ENCODE data around the gene VEGFA.
A peak's percentile ranks its signal among the peaks of the same experiment; 100 is the strongest.
"Not testable (repeated sequence)": the region's sequence is repeated elsewhere in the genome, so short reads cannot be mapped to it uniquely, and the experiment has no call there.

VEGFA gene

DNA sequence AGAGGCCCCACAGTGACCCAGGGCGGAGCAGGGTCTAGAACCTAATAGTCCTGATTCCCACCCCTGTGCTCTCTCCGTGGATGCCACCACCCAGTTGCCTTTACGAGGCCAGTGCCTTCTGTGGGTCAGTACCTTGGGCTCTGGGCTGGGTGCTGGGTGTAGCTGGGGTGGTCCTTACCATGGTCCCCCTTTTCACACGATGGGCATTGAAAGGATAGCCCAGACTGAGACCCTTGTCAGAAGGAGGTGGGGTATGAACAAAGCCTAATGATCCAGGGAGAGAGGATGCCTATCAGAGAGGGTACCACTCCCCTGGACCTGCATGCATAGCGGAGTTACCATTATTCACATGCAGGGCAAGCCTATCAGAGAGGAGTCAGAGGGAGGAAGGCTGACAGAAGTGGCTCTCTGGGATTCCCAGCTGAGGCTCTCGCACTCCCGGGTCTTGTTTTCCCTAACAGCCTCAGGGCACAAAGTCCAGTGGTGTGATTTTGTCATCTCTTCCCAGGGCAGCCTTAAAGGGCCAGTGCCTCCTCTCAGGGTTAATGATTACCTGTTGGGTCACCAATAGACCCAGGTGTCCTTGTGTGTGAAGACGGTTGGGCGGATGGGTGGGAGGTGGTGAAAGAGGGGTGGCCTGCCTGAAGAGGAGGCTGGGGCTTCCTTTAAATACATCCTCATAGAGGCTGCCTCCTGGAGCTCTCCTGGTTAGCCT is 36.2 kb downstream of the VEGFA start:
- no peak for DNase-seq

DNA sequence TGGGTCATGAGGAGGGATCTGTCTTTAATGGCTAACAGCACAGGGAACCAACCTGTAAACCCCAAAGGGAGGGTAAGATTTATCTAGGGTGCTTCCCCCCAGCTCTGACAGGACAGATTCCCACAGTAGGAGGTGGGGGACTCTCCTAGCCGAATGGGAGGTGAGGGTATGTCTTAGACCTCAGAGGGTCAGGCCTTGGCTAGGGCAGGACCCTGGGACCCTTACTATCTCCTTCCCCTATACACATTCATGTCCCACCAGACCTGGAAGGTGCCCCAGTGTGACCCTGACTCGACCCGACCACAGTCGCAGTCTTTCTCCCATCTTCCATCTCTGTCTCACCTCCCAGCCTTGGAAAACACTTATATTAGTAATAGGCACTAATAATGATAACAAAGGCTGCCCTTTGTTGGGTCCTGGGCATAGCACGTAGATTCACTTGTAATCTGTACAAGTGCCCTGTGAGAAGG is 36.8 kb downstream of the VEGFA start:
- DNase-seq: no peak

DNA sequence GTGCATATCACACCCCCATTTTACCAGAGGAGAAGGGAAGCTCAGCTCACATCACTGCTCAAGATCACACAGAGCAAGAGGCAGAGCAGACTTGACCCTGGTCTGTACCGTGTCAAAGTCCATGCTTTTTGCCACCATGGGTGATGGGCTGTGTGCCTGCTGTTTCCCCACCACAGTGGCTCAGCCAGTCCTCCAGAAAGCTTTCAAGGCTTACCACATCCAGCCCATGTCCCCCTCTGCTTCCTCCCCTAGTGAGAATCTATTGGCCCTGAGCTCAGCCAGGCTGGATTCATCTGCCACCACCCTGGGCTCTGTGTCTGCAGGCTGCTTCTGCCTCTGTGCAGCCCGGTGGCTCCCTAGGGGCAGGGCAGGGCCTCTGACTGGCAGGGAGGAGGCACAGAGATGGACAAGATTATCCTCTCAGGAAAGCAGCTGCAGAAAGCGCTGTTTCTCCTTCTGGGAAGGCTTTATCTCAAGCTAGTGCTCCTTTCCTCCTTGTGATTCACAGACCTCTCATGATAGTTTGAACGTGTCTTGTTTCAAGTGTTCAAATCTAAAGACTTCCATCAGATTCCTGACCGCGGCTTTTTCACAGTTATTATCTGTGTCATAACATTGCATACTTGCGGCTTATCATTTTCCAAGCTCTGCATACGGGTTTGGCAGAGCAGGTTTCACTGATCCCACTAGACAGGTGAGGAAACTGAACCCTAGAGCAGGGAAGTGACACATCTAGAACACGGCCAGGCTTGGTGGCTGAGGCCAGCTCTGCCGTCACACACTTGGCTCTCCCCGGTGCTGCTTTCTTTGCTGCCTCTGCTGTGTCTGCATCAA is 37.4 kb downstream of the VEGFA start:
- DNase-seq: peak in 1 of 2 donors; percentile 63

GRCh38 chr6:43808412-43808811 is 38.4 kb downstream of the VEGFA start:
- DNase-seq: no peak

GRCh38 chr6:43809417-43810305 is 39.6 kb downstream of the VEGFA start:
- DNase-seq: peak in 1 of 2 donors; percentile 5

GRCh38 chr6:43810965-43811732 is 41.1 kb downstream of the VEGFA start:
- peak in 1 of 2 donors; percentile 17 for DNase-seq

DNA sequence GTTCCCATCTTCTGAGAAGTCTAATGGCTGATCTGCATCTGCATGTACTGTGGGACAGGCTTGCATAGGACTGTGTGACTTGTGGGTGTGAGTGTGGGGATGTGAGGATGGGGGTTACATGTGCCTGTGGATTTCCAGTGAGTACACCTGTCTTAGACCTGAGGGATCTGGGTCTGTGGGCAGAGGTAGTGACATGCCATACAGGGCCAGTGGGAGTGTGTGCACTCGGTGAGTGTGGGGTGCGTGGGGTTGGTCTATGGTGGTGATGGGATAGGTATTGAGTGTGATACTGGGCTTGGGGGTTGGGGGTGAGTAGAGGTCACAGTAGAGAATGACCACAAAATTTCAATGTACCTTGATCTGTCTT is 41.7 kb downstream of the VEGFA start:
- no peak for DNase-seq

DNA sequence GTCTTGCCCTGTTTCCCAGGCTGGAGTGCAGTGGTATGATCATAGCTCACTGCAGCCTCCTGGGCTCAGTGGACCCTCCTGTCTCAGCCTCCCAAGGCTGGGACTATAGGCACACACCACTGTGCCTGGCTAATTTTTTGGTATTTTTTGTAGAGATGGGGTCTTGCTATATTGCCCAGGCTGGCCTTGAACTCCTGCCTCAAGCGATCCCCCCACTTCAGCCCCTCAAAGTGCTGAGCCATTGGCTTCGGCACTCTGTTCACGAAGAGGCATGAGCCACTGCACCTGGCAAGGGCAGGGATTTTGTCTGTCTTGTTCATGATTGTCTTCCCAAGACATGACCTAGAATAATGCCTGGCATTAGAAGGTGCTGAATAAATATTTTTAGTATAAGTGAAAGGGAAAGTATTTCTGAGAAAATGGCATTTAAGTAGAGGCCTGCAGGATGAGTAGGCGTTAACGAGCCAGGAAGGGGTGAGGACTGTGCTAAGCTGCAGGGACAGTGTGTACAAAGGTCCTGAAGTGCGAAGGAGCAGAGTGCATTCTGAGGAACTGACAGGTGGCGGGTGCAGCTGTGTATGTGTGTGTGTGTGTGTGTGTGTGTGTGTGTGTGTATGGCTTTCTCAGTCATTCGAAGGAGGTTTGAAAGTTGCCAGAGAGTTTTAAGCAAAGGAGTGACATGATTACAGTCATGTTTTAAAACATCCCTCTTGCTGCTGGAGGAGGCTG is 43.0 kb downstream of the VEGFA start:
- peak in 1 of 2 donors; percentile 89 for DNase-seq

GRCh38 chr6:43814111-43814510 is 44.1 kb downstream of the VEGFA start:
- DNase-seq: no peak

GRCh38 chr6:43814865-43815264 is 44.9 kb downstream of the VEGFA start:
- no peak for DNase-seq

- peak; percentile 10 to 60 for DNase-seq
These were observed 47.2 kb downstream of the VEGFA start for GRCh38 chr6:43817192-43817591.

GRCh38 chr6:43818973-43819372 is 49.0 kb downstream of the VEGFA start:
- not testable (repeated sequence) for DNase-seq

- DNase-seq: no peak
These were observed 49.9 kb downstream of the VEGFA start for GRCh38 chr6:43819958-43820357.

DNA sequence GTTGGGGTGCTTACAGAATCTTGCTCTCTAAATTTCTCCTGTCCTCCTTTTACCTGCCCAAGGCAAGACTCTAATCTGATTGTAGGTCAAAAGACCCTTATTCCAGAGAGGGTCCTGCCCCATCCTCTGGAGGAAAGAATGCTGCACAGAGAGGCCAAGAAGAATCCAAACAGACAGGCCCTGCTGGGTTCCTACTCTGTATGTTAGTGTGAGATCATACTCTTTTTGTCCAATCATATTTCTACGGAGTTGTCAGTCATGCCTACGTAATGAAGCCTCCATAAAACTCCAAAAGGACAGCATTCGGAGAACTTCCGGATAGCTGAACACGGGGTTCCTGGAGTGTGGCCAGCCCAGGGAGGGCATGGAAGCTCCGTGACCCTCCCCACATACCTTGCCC is 50.5 kb downstream of the VEGFA start:
- DNase-seq: no peak

- no peak for DNase-seq
These were observed 51.3 kb downstream of the VEGFA start for GRCh38 chr6:43821101-43821886.

- DNase-seq: no peak
These were observed 53.4 kb downstream of the VEGFA start for GRCh38 chr6:43823390-43823789.

DNA sequence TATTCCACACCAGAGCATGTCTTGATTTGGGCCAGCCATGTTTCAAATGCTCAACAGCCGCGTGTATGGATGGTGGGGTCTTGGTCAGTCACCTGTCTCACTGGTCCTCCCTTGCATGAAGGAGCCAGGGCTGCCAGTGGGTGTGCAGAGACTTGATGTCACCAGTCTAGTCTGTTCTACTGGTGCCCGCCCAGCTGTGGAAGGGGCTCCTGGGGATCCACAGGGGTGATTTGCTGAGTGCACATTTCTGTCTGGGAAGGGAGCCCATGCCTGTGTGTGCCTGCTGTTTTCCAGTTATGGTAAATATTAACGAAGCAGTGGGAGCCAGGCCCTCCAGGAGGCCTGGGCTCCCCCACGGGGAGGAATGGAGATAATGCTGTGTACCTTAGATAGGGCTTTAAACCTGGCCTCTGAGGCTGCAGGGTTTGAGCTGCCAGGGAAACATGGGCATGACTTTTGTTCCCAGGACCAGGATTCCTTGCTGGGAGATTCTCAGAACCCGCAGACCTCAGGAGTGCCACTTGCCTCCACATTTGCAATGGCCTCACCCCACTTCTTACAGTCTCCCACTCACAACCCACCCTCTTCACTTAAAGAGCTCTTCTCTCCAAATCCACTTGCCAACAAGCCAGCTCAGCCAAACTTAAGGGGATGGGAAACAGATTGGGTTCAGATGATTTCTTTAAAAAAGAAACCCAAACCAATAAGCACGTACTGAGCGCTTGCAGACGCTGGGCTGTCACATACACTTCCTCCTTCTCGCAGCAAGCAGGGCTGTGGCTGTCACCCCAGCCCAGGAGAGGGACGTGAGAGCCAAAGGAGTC is 54.1 kb downstream of the VEGFA start:
- DNase-seq: peak in 1 of 2 donors; percentile 63

DNA sequence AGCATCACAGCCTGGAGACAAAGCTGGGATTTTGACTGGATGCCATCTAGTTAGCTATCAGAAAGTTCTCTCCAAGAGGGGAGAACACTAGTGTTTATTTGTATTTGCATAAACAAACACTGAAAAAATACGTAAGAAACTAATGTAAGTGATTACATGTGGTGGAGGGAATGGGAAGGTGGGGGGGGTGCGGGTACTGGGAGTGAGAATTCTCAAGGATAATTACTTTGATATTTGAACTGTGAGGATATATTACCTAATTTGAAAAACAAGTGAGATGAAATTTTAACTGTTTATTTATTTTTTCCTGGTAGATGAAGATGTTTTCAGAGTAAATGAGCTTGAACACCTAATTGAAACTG is 54.7 kb downstream of the VEGFA start:
- DNase-seq: no peak

DNA sequence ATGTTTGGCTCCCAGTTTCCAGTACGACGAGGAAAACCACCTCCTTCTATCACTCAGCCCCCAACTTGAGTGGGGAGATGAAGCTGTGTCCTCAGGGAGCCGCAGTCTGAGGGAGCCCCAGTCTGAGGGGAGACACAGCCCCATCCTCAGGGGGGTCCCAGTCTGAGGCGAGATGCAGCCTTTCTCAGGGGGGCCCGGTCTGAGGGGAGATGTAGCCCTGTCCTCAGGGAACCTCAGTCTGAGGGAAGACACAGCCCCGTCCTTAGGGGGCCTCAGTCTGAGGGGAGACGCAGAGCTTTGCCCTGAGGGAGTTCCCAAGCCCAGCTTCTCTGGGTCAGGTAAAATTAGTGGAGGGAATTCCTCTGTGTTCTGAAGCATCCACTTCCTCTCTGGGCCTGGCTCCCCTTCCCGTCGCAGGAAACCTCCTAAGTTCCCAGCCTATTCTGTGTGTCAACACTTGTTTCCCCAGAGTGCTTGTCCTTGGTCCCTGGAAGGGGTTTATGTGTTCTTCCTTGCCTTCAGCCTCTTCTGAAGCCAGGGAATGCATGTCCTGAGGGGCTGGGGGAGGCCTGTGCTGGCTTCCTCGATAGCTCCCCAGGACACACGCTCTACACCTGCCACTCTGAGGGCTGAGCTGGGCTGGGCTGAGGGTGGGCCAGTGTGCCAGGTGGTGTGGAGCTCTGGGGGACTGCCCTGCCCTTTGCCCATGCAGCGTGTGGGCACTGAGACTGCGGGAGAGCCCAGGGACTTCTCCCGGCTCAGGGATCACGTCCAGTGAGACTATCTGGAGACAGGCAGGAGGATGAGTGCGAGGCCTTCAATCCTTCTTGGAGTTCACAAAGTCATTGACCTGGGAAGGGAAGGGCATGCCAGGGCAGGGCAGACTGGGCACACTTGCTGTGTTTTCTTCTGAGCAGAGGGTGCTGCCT is 55.4 kb downstream of the VEGFA start:
- no peak for DNase-seq

Data from bone marrow (tissue), 2 donors.